Activated gamma-delta T cell treated with anti-CD3 and anti-CD28 coated beads, Interleukin-2, amount 50 U/mL, for 16 hours (primary cell): ENCODE results near the gene ORMDL3.
A peak's percentile ranks its signal among the peaks of the same experiment; 100 is the strongest.
"Not testable (repeated sequence)": the region's sequence is repeated elsewhere in the genome, so short reads cannot be mapped to it uniquely, and the experiment has no call there.

ENCODE experiments used
- DNase-seq: peaks from one replicate; pipeline ENCODE4 v3.0.0-alpha.2; 2020; ENCODE audit warnings: low read depth

ORMDL3 gene

GRCh38 chr17:39949028-39949427 is 21.6 kb upstream of the ORMDL3 start:
- DNase-seq, result no peak

- not testable (repeated sequence) for DNase-seq
Observed at GRCh38 chr17:39948489-39948828, 21.1 kb upstream of the ORMDL3 start.

- DNase-seq, result no peak
Observed at GRCh38 chr17:39946551-39947330, 19.3 kb upstream of the ORMDL3 start.

- DNase-seq, result no peak
Observed at GRCh38 chr17:39944393-39944711, 17.0 kb upstream of the ORMDL3 start.

- DNase-seq, result no peak
Observed at GRCh38 chr17:39943702-39944392, 16.4 kb upstream of the ORMDL3 start.

- DNase-seq, result no peak
Observed at GRCh38 chr17:39939588-39940419, 12.4 kb upstream of the ORMDL3 start.

- DNase-seq, result no peak
Observed at GRCh38 chr17:39939106-39939505, 11.7 kb upstream of the ORMDL3 start.

GRCh38 chr17:39938140-39938869 is 10.9 kb upstream of the ORMDL3 start:
- DNase-seq, result no peak

GRCh38 chr17:39937447-39937846 is 10.0 kb upstream of the ORMDL3 start:
- no peak for DNase-seq

- no peak for DNase-seq
Observed at GRCh38 chr17:39935909-39936308, 8.5 kb upstream of the ORMDL3 start.

GRCh38 chr17:39934324-39934723 is 6.9 kb upstream of the ORMDL3 start:
- no peak for DNase-seq

GRCh38 chr17:39933912-39934311 is 6.5 kb upstream of the ORMDL3 start:
- DNase-seq, result no peak

- DNase-seq, result no peak
Observed at GRCh38 chr17:39929646-39930407, 2.4 kb upstream of the ORMDL3 start.

- no peak for DNase-seq
Observed at GRCh38 chr17:39928858-39929645, 1.7 kb upstream of the ORMDL3 start.

- no peak for DNase-seq
Observed at GRCh38 chr17:39927929-39928857, 792 bp upstream of the ORMDL3 start.

GRCh38 chr17:39926588-39927100 is 757 bp downstream of the ORMDL3 start:
- no peak for DNase-seq

- peak; percentile 25 for DNase-seq
Observed at GRCh38 chr17:39926135-39926587, 1.2 kb downstream of the ORMDL3 start.

GRCh38 chr17:39925282-39926134 is 1.9 kb downstream of the ORMDL3 start:
- no peak for DNase-seq
